GM21526 (cell line): ENCODE data around the gene NDUFB1.
A peak's percentile ranks its signal among the peaks of the same experiment; 100 is the strongest.

Experiments used
- ATAC-seq: cut with Tn5 transposase; IDR thresholded peaks from one replicate; pipeline ENCODE4 v1.9.1; 2021; ENCODE audit warnings: moderate library complexity; ENCODE audit not compliant: unreplicated experiment, low FRiP score

The NDUFB1 gene

GRCh38 chr14:92121670-92122350 is at the start of gene NDUFB1, which contains the start of gene CPSF2:
NDUFB1 (minus strand) TSS chr14:92121706; CDS start chr14:92117637, 4,069 bp downstream.
CPSF2 (plus strand) TSS chr14:92121969; CDS start chr14:92130985, 9,016 bp downstream.
- peak; percentile 77 for ATAC-seq

- no peak for ATAC-seq
Observed at GRCh38 chr14:92164958-92165357, 43.5 kb upstream of the NDUFB1 start.

GRCh38 chr14:92161521-92161920 is 40.0 kb upstream of the NDUFB1 start:
- no peak for ATAC-seq

GRCh38 chr14:92160619-92161018 is 39.1 kb upstream of the NDUFB1 start:
- ATAC-seq, result no peak

GRCh38 chr14:92154283-92154942 is 32.9 kb upstream of the NDUFB1 start:
- ATAC-seq, result no peak

GRCh38 chr14:92153581-92153980 is 32.1 kb upstream of the NDUFB1 start:
- no peak for ATAC-seq

GRCh38 chr14:92144708-92145107 is 23.2 kb upstream of the NDUFB1 start:
- ATAC-seq, result no peak

GRCh38 chr14:92143962-92144361 is 22.5 kb upstream of the NDUFB1 start:
- ATAC-seq, result no peak

- no peak for ATAC-seq
Observed at GRCh38 chr14:92143309-92143708, 21.8 kb upstream of the NDUFB1 start.

- ATAC-seq, result no peak
Observed at GRCh38 chr14:92135269-92135668, 13.8 kb upstream of the NDUFB1 start.

GRCh38 chr14:92134456-92134855 is 12.9 kb upstream of the NDUFB1 start:
- ATAC-seq, result no peak

GRCh38 chr14:92122761-92123160 is 1.3 kb upstream of the NDUFB1 start:
- no peak for ATAC-seq

GRCh38 chr14:92122351-92122677 is 808 bp upstream of the NDUFB1 start:
- ATAC-seq, result peak; percentile 14

- ATAC-seq, result peak; percentile 23
Observed at GRCh38 chr14:92121207-92121669, 268 bp downstream of the NDUFB1 start.

GRCh38 chr14:92109490-92109889 is 12.0 kb downstream of the NDUFB1 start:
- ATAC-seq, result no peak

GRCh38 chr14:92108345-92109254 is 12.9 kb downstream of the NDUFB1 start:
- ATAC-seq, result no peak

- peak; percentile 86 for ATAC-seq
Observed at GRCh38 chr14:92106143-92106926, 15.2 kb downstream of the NDUFB1 start, which contains the start of gene ATXN3. ATXN3 (minus strand) TSS chr14:92106582; CDS start chr14:92106552, 30 bp downstream.

- ATAC-seq, result peak; percentile 21
Observed at GRCh38 chr14:92105893-92106142, 15.7 kb downstream of the NDUFB1 start.

GRCh38 chr14:92105073-92105892 is 16.2 kb downstream of the NDUFB1 start:
- ATAC-seq, result no peak
